HG03378 (cell line): Measurements from ENCODE around the gene HDAC8.
"Not testable (repeated sequence)": the region's sequence is repeated elsewhere in the genome, so short reads cannot be mapped to it uniquely, and the experiment has no call there.

Experiments
- ATAC-seq: cut with Tn5 transposase; IDR thresholded peaks from one replicate; pipeline ENCODE4 v1.9.1; 2021; ENCODE audit warnings: mild to moderate bottlenecking, moderate library complexity; ENCODE audit not compliant: unreplicated experiment

HDAC8 gene

GRCh38 chrX:72465889-72466288 is 106.8 kb downstream of the HDAC8 start:
- ATAC-seq = no peak

GRCh38 chrX:72461766-72462165 is 110.9 kb downstream of the HDAC8 start:
- ATAC-seq = no peak

- ATAC-seq = no peak
Measured at GRCh38 chrX:72461288-72461687, 111.4 kb downstream of the HDAC8 start.

GRCh38 chrX:72460715-72461114 is 111.9 kb downstream of the HDAC8 start:
- ATAC-seq = no peak

GRCh38 chrX:72449034-72449433 is 123.6 kb downstream of the HDAC8 start:
- ATAC-seq = not testable (repeated sequence)

GRCh38 chrX:72440764-72441163 is 131.9 kb downstream of the HDAC8 start:
- not testable (repeated sequence) for ATAC-seq

- ATAC-seq = no peak
Measured at GRCh38 chrX:72436010-72436409, 136.6 kb downstream of the HDAC8 start.

- ATAC-seq = no peak
Measured at GRCh38 chrX:72430405-72430968, 142.2 kb downstream of the HDAC8 start.

- ATAC-seq = no peak
Measured at GRCh38 chrX:72421797-72422196, 150.8 kb downstream of the HDAC8 start.

- no peak for ATAC-seq
Measured at GRCh38 chrX:72409993-72410392, 162.7 kb downstream of the HDAC8 start.

GRCh38 chrX:72408885-72409284 is 163.8 kb downstream of the HDAC8 start:
- no peak for ATAC-seq

- not testable (repeated sequence) for ATAC-seq
Measured at GRCh38 chrX:72405136-72405535, 167.5 kb downstream of the HDAC8 start.

GRCh38 chrX:72402614-72403013 is 170.0 kb downstream of the HDAC8 start:
- no peak for ATAC-seq

- no peak for ATAC-seq
Measured at GRCh38 chrX:72399816-72400215, 172.8 kb downstream of the HDAC8 start.

- no peak for ATAC-seq
Measured at GRCh38 chrX:72396117-72396516, 176.5 kb downstream of the HDAC8 start.

- ATAC-seq = no peak
Measured at GRCh38 chrX:72395237-72395636, 177.4 kb downstream of the HDAC8 start.

- no peak for ATAC-seq
Measured at GRCh38 chrX:72394518-72395170, 178.0 kb downstream of the HDAC8 start.

- ATAC-seq = no peak
Measured at GRCh38 chrX:72393836-72394517, 178.7 kb downstream of the HDAC8 start.

GRCh38 chrX:72392816-72393800 is 179.5 kb downstream of the HDAC8 start:
- no peak for ATAC-seq

GRCh38 chrX:72392042-72392441 is 180.6 kb downstream of the HDAC8 start:
- ATAC-seq = no peak

- ATAC-seq = no peak
Measured at GRCh38 chrX:72387247-72387646, 185.4 kb downstream of the HDAC8 start.
